ENCODE results near the gene ATP4B. TPM values are rescaled to one million over a fixed set of nuclear protein-coding genes. Genes with fewer than 3 reads are reported as not detected.
"Not testable (repeated sequence)": the region's sequence is repeated elsewhere in the genome, so short reads cannot be mapped to it uniquely, and the experiment has no call there.

The ATP4B gene
- total and polyA plus RNA-seq, 3 experiments from 2014 or later, result not detected

GRCh38 chr13:113629866-113630265 lies 28.1 kb downstream of the ATP4B start:
- H3K27me3 Mint-ChIP-seq, result no peaks in the 10 kb centered on the region
- DNase-seq, result peak in 1 of 5 donors; percentile 10
- Histone ChIP-seq H3K27ac (ENCODE audit: low read depth, low read length) (no peak overlapping the region), H3K4me1 (ENCODE audit: insufficient read depth, low read length) (peaks cover 14% of the 10 kb centered on the region), H3K9me3 (ENCODE audit: low read length) (no peaks in the 10 kb centered on the region), H3K27me3 (ENCODE audit: insufficient read depth, low read length, poor library complexity, severe bottlenecking) (no peaks in the 10 kb centered on the region), H3K4me3 (ENCODE audit: low read length) (no peak overlapping the region), H3K36me3 (ENCODE audit: insufficient read depth, low read length) (no peaks in the 10 kb centered on the region)
- H3K36me3 Mint-ChIP-seq, result peaks cover 7 to 62% (median 26%) of the 10 kb centered on the region in 3 donors
- POLR2A ChIA-PET, result no interaction called here
- no peaks in the 10 kb centered on the region for H3K9me3 Mint-ChIP-seq
- H3K4me3 Mint-ChIP-seq, result no peak overlapping the region
- H3K27ac Mint-ChIP-seq, result no peak overlapping the region
- CTCF ChIA-PET, result no interaction called here
- peaks cover 0 to 19% (median 7%) of the 10 kb centered on the region in 3 donors for H3K4me1 Mint-ChIP-seq

DNA sequence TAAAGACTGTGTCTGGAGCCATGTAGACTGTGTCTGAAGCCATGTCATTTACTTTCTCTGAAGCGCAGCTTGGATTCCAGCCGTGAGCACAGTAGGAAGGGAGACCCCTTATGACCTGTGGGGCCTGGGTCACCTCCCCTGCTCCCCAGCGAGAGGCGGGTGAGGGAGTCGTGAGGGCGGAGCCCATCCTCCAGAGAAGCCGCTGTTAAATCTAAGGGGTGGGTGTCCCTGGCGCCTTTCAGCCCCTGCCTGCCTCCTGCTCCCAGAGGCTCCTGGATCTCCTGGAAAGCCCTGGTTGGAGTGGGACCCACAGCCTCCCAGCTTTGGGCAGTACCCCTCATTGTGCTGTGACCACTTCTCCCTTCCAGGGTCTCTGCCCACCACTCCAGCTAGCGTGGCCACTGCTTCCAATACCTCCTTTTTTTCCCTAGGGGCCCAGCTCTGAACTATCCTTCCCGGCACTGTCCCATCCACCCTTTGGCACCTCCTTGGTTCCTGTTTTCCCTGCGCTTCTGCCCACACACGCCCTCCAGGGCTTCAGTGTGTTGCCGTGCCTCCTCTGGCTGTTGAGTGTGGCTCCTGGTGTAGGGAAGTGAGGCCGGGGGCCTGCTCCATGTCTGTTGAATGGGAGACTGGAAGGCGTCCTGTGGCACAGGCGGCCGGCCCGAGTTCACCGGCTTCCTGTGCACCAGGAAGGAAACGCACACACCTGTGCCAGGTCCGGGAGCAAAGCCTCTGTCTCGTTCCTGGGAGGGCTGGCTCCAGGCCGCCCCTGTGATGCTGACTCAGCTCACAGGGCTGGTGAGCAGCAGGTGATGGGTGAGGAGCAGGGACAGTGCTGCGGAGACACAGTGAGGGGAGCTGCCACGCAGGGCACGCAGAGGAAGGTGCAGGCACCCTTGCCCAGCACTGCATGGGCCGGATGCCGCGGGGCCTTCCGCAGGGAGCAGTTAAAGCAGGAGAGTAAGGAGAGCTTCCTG lies 29.4 kb downstream of the ATP4B start:
- Mint-ChIP-seq H3K9me3 (no peaks in the 10 kb centered on the region), H3K27me3 (no peaks in the 10 kb centered on the region), H3K27ac (peak overlapping the region in 1 of 8 donors; percentile 89), H3K4me3 (no peak overlapping the region), H3K4me1 (peaks cover 0 to 9% (median 2%) of the 10 kb centered on the region in 3 donors), H3K36me3 (peaks cover 4 to 57% (median 19%) of the 10 kb centered on the region in 3 donors)
- Histone ChIP-seq H3K27ac (ENCODE audit: low read depth, low read length) (no peak overlapping the region), H3K9me3 (ENCODE audit: low read length) (no peaks in the 10 kb centered on the region), H3K27me3 (ENCODE audit: insufficient read depth, low read length, poor library complexity, severe bottlenecking) (no peaks in the 10 kb centered on the region), H3K4me1 (ENCODE audit: insufficient read depth, low read length) (peaks cover 2% of the 10 kb centered on the region), H3K4me3 (ENCODE audit: low read length) (no peak overlapping the region), H3K36me3 (ENCODE audit: insufficient read depth, low read length) (no peaks in the 10 kb centered on the region)
- DNase-seq, result peak in 1 of 5 donors; percentile 33
- POLR2A ChIA-PET, result no interaction called here
- CTCF ChIA-PET, result no interaction called here

- peaks cover 0 to 9% (median 2%) of the 10 kb centered on the region in 3 donors for H3K4me1 Mint-ChIP-seq
- H3K27ac Mint-ChIP-seq, result no peak overlapping the region
Observed at GRCh38 chr13:113627136-113627535, 30.9 kb downstream of the ATP4B start.

DNA sequence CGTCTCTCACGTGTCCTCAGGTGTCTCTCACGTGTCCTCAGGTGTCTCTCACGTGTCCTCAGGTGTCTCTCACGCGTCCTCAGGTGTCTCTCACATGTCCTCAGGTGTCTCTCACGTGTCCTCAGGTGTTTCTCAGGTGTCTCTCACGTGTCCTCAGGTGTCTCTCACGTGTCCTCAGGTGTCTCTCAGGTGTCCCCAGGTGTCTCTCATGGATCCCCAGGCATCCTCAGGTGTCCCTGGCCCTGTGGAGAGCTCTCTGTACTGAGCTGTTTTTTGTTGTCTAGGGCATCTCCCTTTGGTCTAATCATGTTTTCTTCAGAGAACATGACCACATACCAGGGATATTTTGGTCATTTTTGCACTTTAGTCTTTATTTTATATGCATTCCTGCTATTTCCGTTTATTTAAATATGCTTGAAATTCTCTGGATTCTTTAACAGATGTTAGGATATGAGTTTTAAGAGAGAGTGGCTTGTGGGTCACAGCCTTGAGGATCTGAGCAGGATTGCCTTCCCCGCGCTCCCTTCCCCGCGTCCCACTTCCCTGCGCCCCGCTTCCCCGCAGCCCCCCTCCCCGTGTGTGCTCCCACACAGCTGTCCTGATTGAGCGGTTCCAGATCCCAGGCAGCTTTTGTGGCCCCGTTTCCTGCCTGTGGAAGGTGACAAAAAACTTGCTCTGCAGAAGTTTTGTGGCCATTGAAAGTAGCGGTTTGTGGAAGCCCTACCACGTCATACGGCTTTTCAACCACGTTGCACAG lies 31.9 kb downstream of the ATP4B start:
- DNase-seq, result peak in 1 of 5 donors; percentile 8
- Mint-ChIP-seq H3K27ac (peak overlapping the region in 2 of 8 donors; percentile 6 to 70), H3K4me3 (no peak overlapping the region), H3K27me3 (no peaks in the 10 kb centered on the region), H3K36me3 (peaks cover 0 to 48% (median 12%) of the 10 kb centered on the region in 3 donors), H3K4me1 (peaks cover 2 to 9% (median 2%) of the 10 kb centered on the region in 3 donors), H3K9me3 (no peaks in the 10 kb centered on the region)
- no peaks in the 10 kb centered on the region for H3K4me1 ChIP-seq (ENCODE audit: insufficient read depth, low read length)
- H3K36me3 ChIP-seq (ENCODE audit: insufficient read depth, low read length), result no peaks in the 10 kb centered on the region
- H3K27me3 ChIP-seq (ENCODE audit: insufficient read depth, low read length, poor library complexity, severe bottlenecking), result no peaks in the 10 kb centered on the region
- POLR2A ChIA-PET, result no interaction called here
- H3K4me3 ChIP-seq (ENCODE audit: low read length), result no peak overlapping the region
- no peaks in the 10 kb centered on the region for H3K9me3 ChIP-seq (ENCODE audit: low read length)
- H3K27ac ChIP-seq (ENCODE audit: low read depth, low read length), result no peak overlapping the region
- CTCF ChIA-PET, result interaction anchor here (0.6 kb wide), 1 partner anchor 682 kb away, joined by 3 read pairs; no protein-coding TSS in a partner anchor

More at GRCh38 chr13:113627136-113627535, 30.9 kb downstream of the ATP4B start:
- POLR2A ChIA-PET, result no interaction called here
- peaks cover 0 to 56% (median 17%) of the 10 kb centered on the region in 3 donors for H3K36me3 Mint-ChIP-seq
- Histone ChIP-seq H3K27me3 (ENCODE audit: insufficient read depth, low read length, poor library complexity, severe bottlenecking) (no peaks in the 10 kb centered on the region), H3K4me3 (ENCODE audit: low read length) (no peak overlapping the region), H3K4me1 (ENCODE audit: insufficient read depth, low read length) (no peaks in the 10 kb centered on the region), H3K36me3 (ENCODE audit: insufficient read depth, low read length) (no peaks in the 10 kb centered on the region), H3K9me3 (ENCODE audit: low read length) (no peaks in the 10 kb centered on the region), H3K27ac (ENCODE audit: low read depth, low read length) (no peak overlapping the region)
- H3K27me3 Mint-ChIP-seq, result no peaks in the 10 kb centered on the region
- H3K9me3 Mint-ChIP-seq, result no peaks in the 10 kb centered on the region
- peak in 1 of 5 donors; percentile 24 for DNase-seq
- CTCF ChIA-PET, result no interaction called here
- no peak overlapping the region for H3K4me3 Mint-ChIP-seq

- DNase-seq, result peak in 1 of 5 donors; percentile 20
- CTCF ChIA-PET; H3K4me1 ChIP-seq (ENCODE audit: insufficient read depth, low read length); POLR2A ChIA-PET; H3K4me3 ChIP-seq (ENCODE audit: low read length); H3K27me3 Mint-ChIP-seq; H3K27ac ChIP-seq (ENCODE audit: low read depth, low read length); H3K9me3 Mint-ChIP-seq; H3K9me3 ChIP-seq (ENCODE audit: low read length); H3K4me1 Mint-ChIP-seq; H3K4me3 Mint-ChIP-seq; H3K27me3 ChIP-seq (ENCODE audit: insufficient read depth, low read length, poor library complexity, severe bottlenecking); H3K36me3 ChIP-seq (ENCODE audit: insufficient read depth, low read length): not testable (repeated sequence)
- peaks cover 0 to 40% (median 11%) of the 10 kb centered on the region in 3 donors for H3K36me3 Mint-ChIP-seq
- peak overlapping the region in 4 of 8 donors; percentile 32 to 73 (median 46) for H3K27ac Mint-ChIP-seq
Observed at GRCh38 chr13:113624640-113625304, 33.2 kb downstream of the ATP4B start.

GRCh38 chr13:113624235-113624587 lies 33.8 kb downstream of the ATP4B start:
- Mint-ChIP-seq H3K27ac (peak overlapping the region in 3 of 8 donors; percentile 32 to 55 (median 47)), H3K4me3 (no peak overlapping the region), H3K27me3 (no peaks in the 10 kb centered on the region), H3K36me3 (peaks cover 0 to 35% (median 8%) of the 10 kb centered on the region in 3 donors), H3K4me1 (peaks cover 0 to 5% (median 2%) of the 10 kb centered on the region in 3 donors), H3K9me3 (no peaks in the 10 kb centered on the region)
- ChIA-PET POLR2A (no interaction called here), CTCF (no interaction called here)
- H3K4me1 ChIP-seq (ENCODE audit: insufficient read depth, low read length), result no peaks in the 10 kb centered on the region
- no peaks in the 10 kb centered on the region for H3K9me3 ChIP-seq (ENCODE audit: low read length)
- no peak overlapping the region for H3K4me3 ChIP-seq (ENCODE audit: low read length)
- no peak overlapping the region for H3K27ac ChIP-seq (ENCODE audit: low read depth, low read length)
- DNase-seq, result peak in 1 of 5 donors; percentile 32
- no peaks in the 10 kb centered on the region for H3K36me3 ChIP-seq (ENCODE audit: insufficient read depth, low read length)
- H3K27me3 ChIP-seq (ENCODE audit: insufficient read depth, low read length, poor library complexity, severe bottlenecking), result no peaks in the 10 kb centered on the region

DNA sequence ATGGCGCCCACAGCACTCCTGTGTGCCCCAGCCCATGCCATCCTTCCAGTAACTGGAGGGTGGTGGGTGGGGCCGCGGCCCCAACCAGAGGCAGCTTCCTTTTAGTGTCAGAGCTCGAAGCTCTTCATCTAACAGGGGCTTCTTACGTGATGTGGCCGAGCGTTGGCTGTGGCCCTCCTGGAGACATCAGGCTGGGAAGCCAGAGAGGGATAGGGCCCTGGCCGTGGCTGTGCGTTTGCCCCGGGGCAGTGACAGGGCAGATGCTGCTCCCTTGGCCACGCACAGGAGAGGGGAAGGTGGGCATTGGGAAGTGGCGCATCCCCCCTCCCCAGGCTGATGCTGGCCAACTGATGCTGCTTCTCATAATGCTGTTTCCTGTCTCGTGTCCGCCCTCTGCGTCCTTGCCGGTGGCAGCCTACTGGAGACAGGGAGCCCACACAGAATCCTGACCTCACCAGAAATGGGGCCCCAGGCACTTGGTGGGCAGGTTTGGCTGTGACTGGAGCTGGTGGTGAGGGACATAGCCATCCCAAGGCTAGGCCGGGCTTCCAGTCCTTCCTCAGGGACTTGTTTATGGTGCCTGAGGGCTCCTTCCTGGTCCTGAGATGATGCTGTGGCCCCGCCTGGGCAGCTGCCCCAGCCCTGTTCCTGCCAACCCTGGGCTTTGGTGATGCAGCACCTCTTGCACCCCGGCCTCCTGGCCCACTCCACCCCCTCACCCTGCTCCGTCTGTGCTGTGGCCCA lies 34.3 kb downstream of the ATP4B start:
- ChIA-PET CTCF (no interaction called here), POLR2A (no interaction called here)
- no peaks in the 10 kb centered on the region for H3K9me3 ChIP-seq (ENCODE audit: low read length)
- Mint-ChIP-seq H3K4me1 (peaks cover 0 to 5% (median 2%) of the 10 kb centered on the region in 3 donors), H3K27me3 (no peaks in the 10 kb centered on the region), H3K36me3 (peaks cover 0 to 33% (median 8%) of the 10 kb centered on the region in 3 donors), H3K27ac (peak overlapping the region in 2 of 8 donors; percentile 33 to 47), H3K4me3 (no peak overlapping the region), H3K9me3 (no peaks in the 10 kb centered on the region)
- DNase-seq, result peak in 1 of 5 donors; percentile 33
- no peak overlapping the region for H3K4me3 ChIP-seq (ENCODE audit: low read length)
- H3K27ac ChIP-seq (ENCODE audit: low read depth, low read length), result no peak overlapping the region
- H3K36me3 ChIP-seq (ENCODE audit: insufficient read depth, low read length), result no peaks in the 10 kb centered on the region
- H3K27me3 ChIP-seq (ENCODE audit: insufficient read depth, low read length, poor library complexity, severe bottlenecking), result no peaks in the 10 kb centered on the region
- no peaks in the 10 kb centered on the region for H3K4me1 ChIP-seq (ENCODE audit: insufficient read depth, low read length)

Measured in CD8-positive, alpha-beta memory T cell (primary cell).